Parathyroid adenoma (tissue), 2 donors: Measurements from ENCODE around the gene TOM1L2.

Experiments used
- H2AFZ ChIP-seq: fragments of 300-600 bp; sonication (generic); one replicate; pipeline ENCODE4 v1.7.0; 2017; ENCODE audit warnings: antibody characterized with exemption, mild to moderate bottlenecking
- H3K27ac ChIP-seq: fragments of 300-600 bp; sonication (generic); one replicate; pipeline ENCODE4 v1.7.0; 2017
- H3K27me3 ChIP-seq: fragments of 300-600 bp; sonication (generic); one replicate; pipeline ENCODE4 v1.7.0; 2017; ENCODE audit warnings: low read length; ENCODE audit not compliant: control insufficient read depth, insufficient read depth
- H3K36me3 ChIP-seq: fragments of 300-600 bp; sonication (generic); one replicate; pipeline ENCODE4 v1.7.0; 2017; ENCODE audit warnings: low read length; ENCODE audit not compliant: control insufficient read depth, insufficient read depth
- H3K4me1 ChIP-seq: fragments of 300-600 bp; sonication (generic); one replicate; pipeline ENCODE4 v1.7.0; 2017; ENCODE audit warnings: control low read depth
- H3K4me2 ChIP-seq: fragments of 300-600 bp; sonication (generic); one replicate; pipeline ENCODE4 v1.7.0; 2017; ENCODE audit warnings: low read length
- H3K4me3 ChIP-seq: fragments of 300-600 bp; sonication (generic); one replicate; pipeline ENCODE4 v1.7.0; 2017; ENCODE audit warnings: low read depth, low read length
- H3K79me2 ChIP-seq: fragments of 300-600 bp; sonication (generic); one replicate; pipeline ENCODE4 v1.7.0; 2017; ENCODE audit warnings: control low read depth
- H3K9ac ChIP-seq: fragments of 300-600 bp; sonication (generic); one replicate; pipeline ENCODE4 v1.7.0; 2017; ENCODE audit warnings: mild to moderate bottlenecking
- H3K9me3 ChIP-seq: fragments of 300-600 bp; sonication (generic); one replicate; pipeline ENCODE4 v1.7.0; 2017; ENCODE audit warnings: low read length; ENCODE audit not compliant: control insufficient read depth
- CTCF ChIP-seq: fragments of 300-600 bp; sonication (generic); IDR thresholded peaks from one replicate; pipeline ENCODE4 v1.7.0; 2017; ENCODE audit warnings: antibody characterized with exemption, mild to moderate bottlenecking
- donor health status: primary hyperparathyroidism.

The TOM1L2 gene

GRCh38 chr17:18018411-18018921 is 46.3 kb upstream of the TOM1L2 start:
- peak overlapping the region; percentile 90 for H3K27ac ChIP-seq
- H3K27me3 ChIP-seq = no peaks in the 10 kb centered on the region
- no peaks in the 10 kb centered on the region for H3K9me3 ChIP-seq
- H3K36me3 ChIP-seq = no peaks in the 10 kb centered on the region
- H3K79me2 ChIP-seq = no peaks in the 10 kb centered on the region
- no peak overlapping the region for H2AFZ ChIP-seq
- peak overlapping the region; percentile 42 for H3K4me2 ChIP-seq
- TF ChIP-seq CTCF = no peak
- H3K4me3 ChIP-seq = no peak overlapping the region
- peaks cover 43% of the 10 kb centered on the region for H3K4me1 ChIP-seq
- no peak overlapping the region for H3K9ac ChIP-seq

GRCh38 chr17:18017958-18018357 is 45.8 kb upstream of the TOM1L2 start:
- peak overlapping the region; percentile 42 for H3K4me2 ChIP-seq
- H3K9me3 ChIP-seq = no peaks in the 10 kb centered on the region
- no peaks in the 10 kb centered on the region for H3K79me2 ChIP-seq
- H3K27ac ChIP-seq = peak overlapping the region; percentile 90
- H3K9ac ChIP-seq = no peak overlapping the region
- no peak overlapping the region for H3K4me3 ChIP-seq
- H2AFZ ChIP-seq = peak overlapping the region; percentile 13
- no peak for TF ChIP-seq CTCF
- peaks cover 43% of the 10 kb centered on the region for H3K4me1 ChIP-seq
- no peaks in the 10 kb centered on the region for H3K36me3 ChIP-seq
- no peaks in the 10 kb centered on the region for H3K27me3 ChIP-seq

DNA sequence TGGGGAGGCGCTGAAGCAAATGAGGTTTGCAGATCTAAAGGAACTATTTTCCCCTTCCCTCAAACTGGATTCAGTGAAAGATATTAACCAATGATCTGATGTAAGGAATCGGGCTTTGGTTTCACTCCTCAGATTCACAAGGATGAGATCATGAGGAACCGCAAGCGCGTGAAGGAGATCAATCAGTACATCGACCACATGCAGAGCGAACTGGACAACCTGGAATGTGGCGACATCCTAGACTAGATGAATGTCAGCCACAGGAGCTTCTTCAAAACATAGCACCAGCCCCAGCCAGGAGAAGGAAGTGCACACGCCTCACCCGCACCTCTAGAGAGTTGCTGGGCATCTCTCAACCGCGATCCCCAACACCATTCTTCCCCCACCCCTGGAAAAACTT is 44.2 kb upstream of the TOM1L2 start:
- Histone ChIP-seq H3K9ac (no peak overlapping the region), H3K27me3 (no peaks in the 10 kb centered on the region), H3K79me2 (no peaks in the 10 kb centered on the region), H3K4me2 (no peak overlapping the region), H3K36me3 (no peaks in the 10 kb centered on the region), H3K27ac (peak overlapping the region; percentile 90), H3K9me3 (no peaks in the 10 kb centered on the region), H3K4me3 (no peak overlapping the region), H3K4me1 (peaks cover 40% of the 10 kb centered on the region), H2AFZ (no peak overlapping the region)
- TF ChIP-seq CTCF = no peak

GRCh38 chr17:18015593-18015992 is 43.4 kb upstream of the TOM1L2 start:
- Histone ChIP-seq H2AFZ (no peak overlapping the region), H3K79me2 (no peaks in the 10 kb centered on the region), H3K27ac (no peak overlapping the region), H3K9ac (no peak overlapping the region), H3K4me3 (no peak overlapping the region), H3K9me3 (no peaks in the 10 kb centered on the region), H3K4me1 (peaks cover 32% of the 10 kb centered on the region), H3K36me3 (no peaks in the 10 kb centered on the region), H3K4me2 (no peak overlapping the region), H3K27me3 (no peaks in the 10 kb centered on the region)
- no peak for TF ChIP-seq CTCF

DNA sequence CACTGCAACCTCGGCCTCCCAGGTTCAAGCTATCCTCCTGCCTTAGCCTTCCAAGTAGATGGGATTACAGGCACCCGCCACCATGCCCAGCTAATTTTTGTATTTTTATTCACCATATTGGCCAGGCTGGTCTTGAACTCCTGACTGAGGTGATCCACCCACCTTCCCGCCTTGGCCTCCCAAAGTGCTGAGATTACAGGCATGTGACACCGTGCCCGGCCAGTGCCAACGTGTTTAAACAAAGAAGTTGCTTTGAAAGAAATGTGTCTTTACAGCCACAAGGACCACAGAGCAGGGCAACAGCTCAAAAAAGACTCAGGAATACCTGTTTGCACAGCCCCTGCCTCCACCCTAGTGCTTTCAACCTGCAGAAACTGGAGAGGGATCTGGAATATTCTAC is 41.8 kb upstream of the TOM1L2 start:
- H3K9me3 ChIP-seq = no peaks in the 10 kb centered on the region
- no peaks in the 10 kb centered on the region for H3K79me2 ChIP-seq
- H3K27me3 ChIP-seq = no peaks in the 10 kb centered on the region
- no peak overlapping the region for H3K9ac ChIP-seq
- no peak overlapping the region for H3K4me2 ChIP-seq
- H3K4me3 ChIP-seq = no peak overlapping the region
- no peaks in the 10 kb centered on the region for H3K36me3 ChIP-seq
- H3K27ac ChIP-seq = no peak overlapping the region
- peaks cover 23% of the 10 kb centered on the region for H3K4me1 ChIP-seq
- H2AFZ ChIP-seq = no peak overlapping the region
- TF ChIP-seq CTCF = no peak
